ENCODE data around the gene ZEB1.
"Not testable (repeated sequence)": the region's sequence is repeated elsewhere in the genome, so short reads cannot be mapped to it uniquely, and the experiment has no call there.

The ZEB1 gene

DNA sequence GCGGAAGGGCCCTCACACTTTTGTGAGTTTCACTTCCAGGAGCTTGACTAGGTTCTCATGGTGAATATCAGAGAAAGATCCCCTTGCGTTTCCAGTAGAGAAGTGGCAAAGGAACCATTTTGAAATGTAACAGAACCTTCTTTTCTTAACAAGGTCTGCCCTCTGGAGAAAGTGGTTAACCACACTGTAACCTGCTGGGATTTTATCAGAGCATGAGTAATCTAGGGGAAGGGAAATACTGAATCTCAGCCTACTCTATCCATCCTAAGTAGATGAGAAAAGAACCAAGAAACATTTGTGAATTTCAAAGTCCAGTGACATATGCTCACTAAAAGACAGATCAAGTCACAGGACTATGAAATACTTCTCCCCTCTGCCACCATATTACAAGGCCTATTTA lies 235.5 kb downstream of the ZEB1 start:
- WGBS, 2 experiments: 93 to 99% methylated on average over 2 of the region's 2 CpGs
- Histone ChIP-seq H3K36me3 (ENCODE audit: control insufficient read depth, insufficient read depth, low read length) (no peaks in the 10 kb centered on the region), H3K27ac (ENCODE audit: insufficient read depth, low read depth, low read length, poor library complexity, severe bottlenecking) (no peak overlapping the region), H3K4me3 (ENCODE audit: insufficient read depth, low read depth, low read length) (no peak overlapping the region), H3K27me3 (ENCODE audit: control insufficient read depth, insufficient read depth, low read length, poor library complexity, severe bottlenecking) (no peaks in the 10 kb centered on the region), H3K9me3 (ENCODE audit: control insufficient read depth, low read length) (no peaks in the 10 kb centered on the region), H3K4me1 (ENCODE audit: control insufficient read depth, insufficient read depth, low read length) (no peaks in the 10 kb centered on the region)

DNA sequence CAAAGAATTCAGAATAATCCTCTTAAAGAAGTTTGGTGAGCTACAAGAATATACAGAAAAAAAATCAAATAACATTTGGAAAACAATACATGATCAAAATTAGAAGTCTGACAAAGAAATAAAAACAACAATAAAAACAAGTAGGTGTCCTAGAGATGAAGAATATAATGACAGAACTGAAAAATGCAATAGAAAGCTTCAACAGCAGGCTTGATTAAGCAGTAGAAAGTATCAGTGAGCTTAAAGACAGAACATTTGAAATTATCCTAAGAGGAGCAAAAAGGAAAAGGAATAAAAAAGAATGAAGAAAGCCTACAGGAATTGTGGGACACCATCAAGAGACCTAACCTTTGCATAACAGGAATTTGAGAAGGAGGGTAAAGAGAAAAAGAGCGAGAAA lies 238.8 kb downstream of the ZEB1 start:
- H3K9me3 ChIP-seq (ENCODE audit: control insufficient read depth, low read length): no peaks in the 10 kb centered on the region
- H3K27me3 ChIP-seq (ENCODE audit: control insufficient read depth, insufficient read depth, low read length, poor library complexity, severe bottlenecking): no peaks in the 10 kb centered on the region
- H3K4me3 ChIP-seq (ENCODE audit: insufficient read depth, low read depth, low read length): no peak overlapping the region
- 100% methylated on average over 1 of the region's 1 CpG; no CpG with 5 or more reads in 1 of the 2 experiments for WGBS, 2 experiments
- no peak overlapping the region for H3K27ac ChIP-seq (ENCODE audit: insufficient read depth, low read depth, low read length, poor library complexity, severe bottlenecking)
- H3K36me3 ChIP-seq (ENCODE audit: control insufficient read depth, insufficient read depth, low read length): no peaks in the 10 kb centered on the region
- H3K4me1 ChIP-seq (ENCODE audit: control insufficient read depth, insufficient read depth, low read length): no peaks in the 10 kb centered on the region

DNA sequence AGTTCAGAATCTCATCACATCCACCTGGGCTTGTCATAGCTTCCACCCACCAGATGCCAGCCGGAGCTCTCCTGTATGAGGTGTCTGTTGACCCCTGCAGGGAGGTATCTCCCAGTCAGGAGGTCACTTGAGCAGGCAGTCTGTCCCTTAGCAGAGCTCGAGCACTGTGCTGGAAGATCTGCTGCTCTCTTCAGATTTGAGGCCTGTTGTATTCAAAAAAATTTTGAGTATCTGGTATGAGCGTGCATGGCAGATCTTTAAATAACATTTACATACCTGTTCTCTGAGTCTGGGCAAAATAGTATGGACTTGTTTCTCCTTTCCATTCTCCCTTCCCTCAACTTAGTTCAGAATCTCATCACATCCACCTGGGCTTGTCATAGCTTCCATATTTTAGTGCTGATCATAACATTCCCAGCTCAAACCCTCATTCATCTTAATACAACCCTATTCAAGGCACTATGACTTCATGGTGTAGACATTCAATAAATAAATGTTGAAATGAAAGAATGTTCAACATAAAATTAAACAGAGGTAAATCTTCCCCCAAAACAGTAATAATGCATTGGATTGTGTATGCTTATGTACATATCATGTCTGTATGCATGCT lies 249.3 kb downstream of the ZEB1 start:
- not testable (repeated sequence) for H3K27me3 ChIP-seq (ENCODE audit: control insufficient read depth, insufficient read depth, low read length, poor library complexity, severe bottlenecking); H3K4me3 ChIP-seq (ENCODE audit: insufficient read depth, low read depth, low read length); H3K4me1 ChIP-seq (ENCODE audit: control insufficient read depth, insufficient read depth, low read length); H3K36me3 ChIP-seq (ENCODE audit: control insufficient read depth, insufficient read depth, low read length); H3K9me3 ChIP-seq (ENCODE audit: control insufficient read depth, low read length); H3K27ac ChIP-seq (ENCODE audit: insufficient read depth, low read depth, low read length, poor library complexity, severe bottlenecking)
- 89 to 93% methylated on average over 3 of the region's 3 CpGs for WGBS, 2 experiments

DNA sequence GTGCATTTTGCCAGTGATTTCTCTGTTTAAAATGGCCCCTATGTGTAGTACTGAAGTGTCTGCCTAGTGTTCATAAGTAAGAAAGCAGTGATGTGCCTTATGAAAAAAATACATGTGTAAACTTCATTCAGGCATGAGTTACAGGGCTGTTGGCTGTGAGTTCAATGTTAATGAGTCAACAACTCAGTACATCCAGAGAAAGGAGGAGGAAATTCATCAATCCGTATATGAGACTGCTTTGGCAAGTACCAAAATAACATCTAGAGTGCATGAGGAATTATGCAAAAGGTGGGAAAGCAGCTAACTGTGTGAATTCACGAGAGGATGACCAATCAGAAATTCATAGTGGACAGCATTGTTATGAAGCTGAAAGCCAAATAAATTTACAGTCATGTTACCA lies 255.6 kb downstream of the ZEB1 start:
- Histone ChIP-seq H3K9me3 (ENCODE audit: control insufficient read depth, low read length) (no peaks in the 10 kb centered on the region), H3K36me3 (ENCODE audit: control insufficient read depth, insufficient read depth, low read length) (no peaks in the 10 kb centered on the region), H3K27ac (ENCODE audit: insufficient read depth, low read depth, low read length, poor library complexity, severe bottlenecking) (no peak overlapping the region), H3K27me3 (ENCODE audit: control insufficient read depth, insufficient read depth, low read length, poor library complexity, severe bottlenecking) (no peaks in the 10 kb centered on the region), H3K4me3 (ENCODE audit: insufficient read depth, low read depth, low read length) (no peak overlapping the region), H3K4me1 (ENCODE audit: control insufficient read depth, insufficient read depth, low read length) (no peaks in the 10 kb centered on the region)
- 91 to 92% methylated on average over 2 of the region's 2 CpGs for WGBS, 2 experiments

DNA sequence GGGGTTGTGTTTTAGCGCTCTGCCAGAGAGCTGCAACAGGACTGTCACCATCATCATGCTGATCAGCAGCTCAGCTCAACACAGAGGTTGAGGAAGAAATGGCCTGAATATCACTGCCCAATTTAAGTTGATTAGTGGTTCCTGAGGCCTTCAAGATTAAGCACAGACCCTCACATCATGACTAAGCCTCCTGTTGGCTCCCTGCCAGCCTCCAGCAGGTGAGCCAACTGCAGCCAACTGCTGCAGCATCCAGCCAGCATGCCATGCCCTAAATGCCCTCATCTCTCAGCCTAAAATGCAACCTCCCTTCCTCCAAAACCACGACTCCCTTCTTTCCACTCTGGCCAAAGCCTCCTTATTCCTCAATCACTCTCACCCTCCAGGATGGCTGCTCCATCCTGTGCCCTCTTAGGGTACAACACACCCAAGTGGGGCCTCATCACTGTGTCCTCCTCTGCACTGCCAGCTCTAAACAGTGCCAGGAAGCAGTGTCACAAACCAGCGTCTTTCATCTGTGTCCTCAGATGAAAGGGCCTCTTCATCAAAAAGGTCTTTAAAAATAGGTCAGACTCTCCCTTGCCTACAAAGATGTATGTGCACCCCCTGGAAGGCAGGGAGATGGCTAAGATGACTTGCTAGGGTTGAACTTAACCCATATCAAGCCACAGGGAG lies 259.3 kb downstream of the ZEB1 start:
- H3K9me3 ChIP-seq (ENCODE audit: control insufficient read depth, low read length): no peaks in the 10 kb centered on the region
- peaks cover 4% of the 10 kb centered on the region for H3K4me1 ChIP-seq (ENCODE audit: control insufficient read depth, insufficient read depth, low read length)
- H3K36me3 ChIP-seq (ENCODE audit: control insufficient read depth, insufficient read depth, low read length): no peaks in the 10 kb centered on the region
- H3K27me3 ChIP-seq (ENCODE audit: control insufficient read depth, insufficient read depth, low read length, poor library complexity, severe bottlenecking): no peaks in the 10 kb centered on the region
- no peak overlapping the region for H3K27ac ChIP-seq (ENCODE audit: insufficient read depth, low read depth, low read length, poor library complexity, severe bottlenecking)
- no peak overlapping the region for H3K4me3 ChIP-seq (ENCODE audit: insufficient read depth, low read depth, low read length)
- WGBS, 2 experiments: 91 to 97% methylated on average over 3 of the region's 3 CpGs

DNA sequence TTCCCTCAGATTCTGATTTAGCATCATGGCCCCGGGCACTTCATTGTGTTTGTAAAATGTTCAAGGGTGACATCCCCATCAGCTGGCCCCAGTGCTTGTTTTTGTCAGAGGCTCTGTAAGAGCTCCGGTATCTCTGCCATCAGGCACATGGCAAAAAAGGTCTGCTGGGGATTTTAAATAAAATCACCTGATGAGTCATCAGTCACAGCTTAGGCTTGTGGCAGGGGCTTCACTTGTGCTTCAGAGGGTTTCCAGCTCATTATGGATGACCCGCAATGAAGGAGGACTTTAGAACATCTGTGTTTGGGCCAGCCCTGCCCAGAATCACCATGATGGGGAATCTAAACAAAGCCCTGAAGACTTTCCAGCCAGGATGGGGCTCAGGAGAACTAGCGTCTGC lies 259.9 kb downstream of the ZEB1 start:
- 89 to 95% methylated on average over 4 of the region's 4 CpGs for WGBS, 2 experiments
- Histone ChIP-seq H3K36me3 (ENCODE audit: control insufficient read depth, insufficient read depth, low read length) (no peaks in the 10 kb centered on the region), H3K27me3 (ENCODE audit: control insufficient read depth, insufficient read depth, low read length, poor library complexity, severe bottlenecking) (no peaks in the 10 kb centered on the region), H3K4me3 (ENCODE audit: insufficient read depth, low read depth, low read length) (no peak overlapping the region), H3K27ac (ENCODE audit: insufficient read depth, low read depth, low read length, poor library complexity, severe bottlenecking) (no peak overlapping the region), H3K9me3 (ENCODE audit: control insufficient read depth, low read length) (no peaks in the 10 kb centered on the region), H3K4me1 (ENCODE audit: control insufficient read depth, insufficient read depth, low read length) (peaks cover 4% of the 10 kb centered on the region)
